Common myeloid progenitor, CD34-positive (primary cell): ENCODE results near the gene ABHD16B.
A peak's percentile ranks its signal among the peaks of the same experiment; 100 is the strongest.

Experiments used
- CTCF ChIA-PET: fragments of 350-600 bp; sonication (Branson Sonifier 250); formaldehyde crosslinking; loops from one replicate; lab custom pipeline; 2021; ENCODE audit warnings: antibody characterized with exemption; lab: Charles Lee
- POLR2A ChIA-PET: fragments of 350-600 bp; sonication (Branson Sonifier 250); formaldehyde crosslinking; loops from one replicate; lab custom pipeline; 2021; ENCODE audit warnings: antibody characterized with exemption; lab: Charles Lee
- DNase-seq, 3 donors: peaks; one replicate each; pipeline versions ENCODE4 v3.0.0 to v3.0.0-alpha.2; 2013
- H3K27ac ChIP-seq, 2 experiments: 1 replicate in 1 of 2; 2 replicates in 1 of 2; pipeline ENCODE4 v1.7.0; 2013; ENCODE audit warnings: inconsistent platforms in 2 of 2, low read length in 2 of 2, mild to moderate bottlenecking in 2 of 2, low read depth in 1 of 2, moderate library complexity in 1 of 2; ENCODE audit not compliant: severe bottlenecking in 2 of 2, insufficient read depth in 1 of 2, poor library complexity in 1 of 2
- H3K27me3 ChIP-seq, 5 experiments: replicated peaks in 2 of 5; 1 replicate in 3 of 5; 2 replicates in 2 of 5; pipeline versions ENCODE4 v1.6.1 to v1.7.0; 2013; ENCODE audit warnings: low read length in 4 of 5, mild to moderate bottlenecking in 2 of 5, moderate library complexity in 2 of 5, inconsistent platforms in 1 of 5; ENCODE audit not compliant: insufficient read depth in 5 of 5, control insufficient read depth in 4 of 5
- H3K36me3 ChIP-seq, 4 experiments: 1 replicate in 2 of 4; 2 replicates in 2 of 4; pipeline versions ENCODE4 v1.6.1 to v1.7.0; 2013; ENCODE audit warnings: low read length in 3 of 4, control low read depth in 1 of 4, mild to moderate bottlenecking in 1 of 4; ENCODE audit not compliant: control insufficient read depth in 4 of 4, insufficient read depth in 4 of 4
- H3K4me1 ChIP-seq, 4 experiments: 1 replicate in 3 of 4; 2 replicates in 1 of 4; pipeline versions ENCODE4 v1.6.1 to v1.7.1; 2013; ENCODE audit warnings: low read length in 3 of 4, mild to moderate bottlenecking in 3 of 4, control low read depth in 1 of 4, inconsistent platforms in 1 of 4, moderate library complexity in 1 of 4; ENCODE audit not compliant: control insufficient read depth in 4 of 4, insufficient read depth in 4 of 4; ENCODE audit errors: control extremely low read depth in 1 of 4
- H3K4me3 ChIP-seq, 7 experiments: 1 replicate in 4 of 7; 2 replicates in 3 of 7; pipeline versions ENCODE4 v1.5.1 to v1.7.0; 2013; ENCODE audit warnings: mild to moderate bottlenecking in 7 of 7, low read length in 6 of 7, moderate library complexity in 6 of 7, inconsistent platforms in 2 of 7, low read depth in 2 of 7, control low read depth in 1 of 7; ENCODE audit not compliant: insufficient read depth in 4 of 7, control insufficient read depth in 1 of 7; ENCODE audit errors: extremely low read depth in 1 of 7
- H3K9me3 ChIP-seq, 5 experiments: 1 replicate in 4 of 5; 2 replicates in 1 of 5; pipeline versions ENCODE4 v1.6.1 to v1.7.1; 2013; ENCODE audit warnings: low read length in 4 of 5, mild to moderate bottlenecking in 2 of 5, inconsistent platforms in 1 of 5, low read depth in 1 of 5, moderate library complexity in 1 of 5; ENCODE audit not compliant: control insufficient read depth in 4 of 5, insufficient read depth in 2 of 5; ENCODE audit errors: control extremely low read depth in 1 of 5
- WGBS: methylation state at CpG from one replicate; pipeline ENCODE4 v1.1.5; 2013; ENCODE audit not compliant: insufficient coverage; 5-methylcytosine and 5-hydroxymethylcytosine counted together

Gene ABHD16B

GRCh38 chr20:63860325-63861051, 810 bp upstream of the ABHD16B start:
- Histone ChIP-seq H3K4me3 (peak overlapping the region in 2 of 7 experiments; percentile 4 to 38), H3K27me3 (no peaks in the 10 kb centered on the region), H3K4me1 (peaks cover 0 to 91% (median 67%) of the 10 kb centered on the region in 4 experiments), H3K27ac (peak overlapping the region in 1 of 2 experiments; percentile 49), H3K9me3 (no peaks in the 10 kb centered on the region), H3K36me3 (peaks cover 0 to 20% (median 11%) of the 10 kb centered on the region in 4 experiments)
- DNase-seq = peak in 1 of 3 donors; percentile 45
- ChIA-PET CTCF (interaction anchor here (1.8 kb wide), 1 partner anchor 38 kb away, joined by 5 read pairs; no protein-coding TSS in a partner anchor), POLR2A (interaction anchor here (2.4 kb wide), 1 partner anchor 13 kb away, joined by 8 read pairs; no protein-coding TSS in a partner anchor)
- WGBS = 38% methylated on average over 14 of the region's 17 CpGs

DNA sequence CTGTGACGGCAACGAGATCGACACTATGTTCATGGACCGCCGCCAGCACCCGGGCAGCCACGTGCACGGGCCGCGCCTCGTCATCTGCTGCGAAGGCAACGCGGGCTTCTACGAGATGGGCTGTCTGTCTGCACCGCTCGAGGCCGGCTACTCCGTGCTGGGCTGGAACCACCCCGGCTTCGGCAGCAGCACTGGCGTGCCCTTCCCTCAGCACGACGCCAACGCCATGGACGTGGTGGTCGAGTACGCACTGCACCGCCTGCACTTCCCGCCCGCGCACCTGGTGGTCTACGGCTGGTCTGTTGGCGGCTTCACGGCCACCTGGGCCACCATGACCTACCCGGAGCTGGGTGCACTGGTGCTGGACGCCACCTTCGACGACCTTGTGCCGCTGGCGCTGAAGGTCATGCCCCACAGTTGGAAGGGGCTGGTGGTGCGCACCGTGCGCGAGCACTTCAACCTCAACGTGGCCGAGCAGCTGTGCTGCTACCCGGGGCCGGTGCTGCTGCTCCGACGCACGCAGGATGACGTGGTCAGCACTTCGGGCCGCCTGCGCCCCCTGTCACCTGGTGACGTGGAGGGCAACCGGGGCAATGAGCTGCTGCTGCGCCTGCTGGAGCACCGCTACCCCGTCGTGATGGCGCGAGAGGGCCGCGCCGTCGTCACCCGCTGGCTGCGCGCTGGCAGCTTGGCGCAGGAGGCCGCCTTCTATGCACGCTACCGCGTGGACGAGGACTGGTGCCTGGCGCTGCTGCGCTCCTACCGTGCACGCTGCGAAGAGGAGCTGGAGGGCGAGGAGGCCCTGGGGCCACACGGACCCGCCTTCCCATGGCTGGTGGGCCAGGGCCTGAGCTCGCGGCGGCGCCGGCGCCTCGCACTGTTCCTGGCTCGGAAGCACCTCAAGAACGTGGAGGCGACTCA, 943 bp downstream of the ABHD16B start:
- POLR2A ChIA-PET = no interaction called here
- Histone ChIP-seq H3K27me3 (no peaks in the 10 kb centered on the region), H3K4me1 (peaks cover 0 to 86% (median 66%) of the 10 kb centered on the region in 4 experiments)

DNA sequence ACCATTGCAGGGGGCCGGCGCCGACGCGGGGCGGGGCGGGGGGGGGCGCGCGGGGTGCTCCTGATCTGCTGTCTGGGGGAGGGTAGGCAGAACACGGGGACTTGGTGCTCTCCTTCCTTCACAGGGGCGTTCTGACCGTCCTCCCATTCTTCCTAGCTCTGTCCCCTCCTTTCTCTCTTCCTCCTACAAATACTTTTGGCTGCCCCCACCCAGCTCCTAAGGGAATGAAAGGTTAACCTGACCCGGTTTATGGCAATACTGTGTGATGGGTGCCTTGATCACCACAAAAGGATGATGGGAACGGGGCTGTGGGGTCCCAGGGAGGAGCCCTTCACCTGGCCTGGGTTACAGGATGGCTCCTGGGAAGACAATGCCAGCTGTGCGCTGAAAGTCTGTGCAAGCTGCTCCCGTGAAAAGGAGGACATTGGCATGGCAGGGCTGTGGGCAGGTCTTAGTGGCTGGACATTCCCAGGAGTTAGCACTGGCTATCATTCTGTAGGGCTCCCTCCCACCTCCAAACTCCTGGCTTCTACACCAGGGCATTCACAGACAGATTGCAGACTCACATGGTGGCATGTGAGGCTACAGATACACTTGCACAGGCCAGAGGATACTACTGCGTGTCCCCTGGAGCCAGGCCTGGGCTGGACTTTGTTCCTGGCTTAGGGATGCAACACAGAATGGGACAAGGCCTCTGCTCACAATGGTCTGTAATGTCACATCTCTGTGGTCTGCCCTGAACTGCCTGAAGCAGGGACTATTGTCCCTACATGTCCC, 1.9 kb downstream of the ABHD16B start:
- POLR2A ChIA-PET = interaction anchor here (1.0 to 1.2 kb wide), 3 partner anchors 19 to 156 kb away, joined by 3 read pairs; no protein-coding TSS in a partner anchor

More for the DNA sequence above, 943 bp downstream of the ABHD16B start:
- 96% methylated on average over 95 of the region's 95 CpGs for WGBS
- Histone ChIP-seq H3K36me3 (peaks cover 0 to 20% (median 11%) of the 10 kb centered on the region in 4 experiments), H3K27ac (no peak overlapping the region), H3K9me3 (no peaks in the 10 kb centered on the region), H3K4me3 (no peak overlapping the region)
- CTCF ChIA-PET = interaction anchor here (0.8 to 2.7 kb wide), 5 partner anchors 19 to 87 kb away, joined by 3 to 10 read pairs (median 3); no protein-coding TSS in a partner anchor
- DNase-seq = no peak

GRCh38 chr20:63863798-63864544, 2.7 kb downstream of the ABHD16B start:
- 4% methylated on average over 24 of the region's 38 CpGs for WGBS
- POLR2A ChIA-PET = interaction anchor here (1.0 to 1.7 kb wide), 6 partner anchors 10 to 157 kb away, joined by 3 to 5 read pairs (median 3); partner anchors contain the start of gene ZBTB46
- Histone ChIP-seq H3K4me1 (peaks cover 0 to 69% (median 49%) of the 10 kb centered on the region in 4 experiments), H3K9me3 (no peaks in the 10 kb centered on the region), H3K36me3 (peaks cover 0 to 28% (median 19%) of the 10 kb centered on the region in 4 experiments), H3K27ac (peak overlapping the region; percentile 61 to 93), H3K27me3 (no peaks in the 10 kb centered on the region), H3K4me3 (peak overlapping the region; percentile 59 to 95 (median 89))
- peak; percentile 93 to 96 (median 95) for DNase-seq
- CTCF ChIA-PET = interaction anchor here (0.5 to 2.7 kb wide), 18 partner anchors 9 to 326 kb away, joined by 3 to 12 read pairs (median 4); partner anchors contain the start of genes DNAJC5 and PTK6

More for the DNA sequence above, 1.9 kb downstream of the ABHD16B start:
- Histone ChIP-seq H3K36me3 (peaks cover 0 to 23% (median 13%) of the 10 kb centered on the region in 4 experiments), H3K4me3 (peak overlapping the region in 6 of 7 experiments; percentile 13 to 95 (median 91)), H3K9me3 (no peaks in the 10 kb centered on the region), H3K4me1 (peaks cover 0 to 77% (median 57%) of the 10 kb centered on the region in 4 experiments), H3K27me3 (no peaks in the 10 kb centered on the region), H3K27ac (peak overlapping the region; percentile 61 to 93)
- 85% methylated on average over 9 of the region's 18 CpGs for WGBS
- CTCF ChIA-PET = interaction anchor here (0.5 to 2.7 kb wide), 14 partner anchors 9 to 326 kb away, joined by 3 to 12 read pairs (median 3); partner anchors contain the start of gene PTK6
- no peak for DNase-seq

DNA sequence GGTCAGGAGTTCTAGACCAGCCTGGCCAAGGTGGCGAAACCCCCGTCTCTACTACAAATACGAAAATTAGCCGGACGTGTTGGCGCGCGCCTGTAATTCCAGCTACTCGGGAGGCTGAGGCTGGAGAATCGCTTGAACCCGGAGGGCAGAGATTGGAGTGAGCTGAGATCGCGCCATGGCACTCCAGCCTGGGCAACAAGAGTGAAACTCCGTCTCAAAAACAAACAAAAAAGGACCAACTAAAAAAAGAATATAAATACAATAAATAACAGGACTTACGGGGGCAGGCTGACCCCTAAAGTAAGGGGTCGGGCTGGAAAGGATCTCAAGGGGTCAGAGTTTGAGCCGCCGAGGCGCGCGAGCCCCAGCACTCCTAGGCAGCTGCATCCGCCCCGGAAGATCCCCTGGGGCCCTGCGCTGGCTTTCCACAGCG, 3.3 kb downstream of the ABHD16B start:
- H3K27me3 ChIP-seq = no peaks in the 10 kb centered on the region
- 0% methylated on average over 17 of the region's 25 CpGs for WGBS
- CTCF ChIA-PET = interaction anchor here (0.6 to 3.0 kb wide), 19 partner anchors 9 to 166 kb away, joined by 3 to 13 read pairs (median 4); partner anchors contain the start of genes ARFRP1, DNAJC5 and ZGPAT
- H3K4me3 ChIP-seq = peak overlapping the region; percentile 59 to 95 (median 89)
- H3K36me3 ChIP-seq = peaks cover 0 to 34% (median 25%) of the 10 kb centered on the region in 4 experiments
- POLR2A ChIA-PET = interaction anchor here (0.6 to 1.7 kb wide), 13 partner anchors 9 to 378 kb away, joined by 3 to 5 read pairs (median 3); partner anchors contain the start of genes SLC2A4RG and ZBTB46
- no peak for DNase-seq
- H3K4me1 ChIP-seq = peaks cover 0 to 63% (median 43%) of the 10 kb centered on the region in 4 experiments
- no peaks in the 10 kb centered on the region for H3K9me3 ChIP-seq
- H3K27ac ChIP-seq = peak overlapping the region; percentile 33 to 93
